Common myeloid progenitor, CD34-positive (primary cell): ENCODE data around the gene PRKAG2.
A peak's percentile ranks its signal among the peaks of the same experiment; 100 is the strongest.

ENCODE experiments used
- CTCF ChIA-PET: fragments of 350-600 bp; sonication (Branson Sonifier 250); formaldehyde crosslinking; loops from one replicate; lab custom pipeline; 2021; ENCODE audit warnings: antibody characterized with exemption; lab: Charles Lee
- POLR2A ChIA-PET: fragments of 350-600 bp; sonication (Branson Sonifier 250); formaldehyde crosslinking; loops from one replicate; lab custom pipeline; 2021; ENCODE audit warnings: antibody characterized with exemption; lab: Charles Lee
- DNase-seq, 3 donors: peaks; one replicate each; pipeline versions ENCODE4 v3.0.0 to v3.0.0-alpha.2; 2013
- H3K27ac ChIP-seq, 2 experiments: 1 replicate in 1 of 2; 2 replicates in 1 of 2; pipeline ENCODE4 v1.7.0; 2013; ENCODE audit warnings: inconsistent platforms in 2 of 2, low read length in 2 of 2, mild to moderate bottlenecking in 2 of 2, low read depth in 1 of 2, moderate library complexity in 1 of 2; ENCODE audit not compliant: severe bottlenecking in 2 of 2, insufficient read depth in 1 of 2, poor library complexity in 1 of 2
- H3K27me3 ChIP-seq, 5 experiments: replicated peaks in 2 of 5; 1 replicate in 3 of 5; 2 replicates in 2 of 5; pipeline versions ENCODE4 v1.6.1 to v1.7.0; 2013; ENCODE audit warnings: low read length in 4 of 5, mild to moderate bottlenecking in 2 of 5, moderate library complexity in 2 of 5, inconsistent platforms in 1 of 5; ENCODE audit not compliant: insufficient read depth in 5 of 5, control insufficient read depth in 4 of 5
- H3K36me3 ChIP-seq, 4 experiments: 1 replicate in 2 of 4; 2 replicates in 2 of 4; pipeline versions ENCODE4 v1.6.1 to v1.7.0; 2013; ENCODE audit warnings: low read length in 3 of 4, control low read depth in 1 of 4, mild to moderate bottlenecking in 1 of 4; ENCODE audit not compliant: control insufficient read depth in 4 of 4, insufficient read depth in 4 of 4
- H3K4me1 ChIP-seq, 4 experiments: 1 replicate in 3 of 4; 2 replicates in 1 of 4; pipeline versions ENCODE4 v1.6.1 to v1.7.1; 2013; ENCODE audit warnings: low read length in 3 of 4, mild to moderate bottlenecking in 3 of 4, control low read depth in 1 of 4, inconsistent platforms in 1 of 4, moderate library complexity in 1 of 4; ENCODE audit not compliant: control insufficient read depth in 4 of 4, insufficient read depth in 4 of 4; ENCODE audit errors: control extremely low read depth in 1 of 4
- H3K4me3 ChIP-seq, 7 experiments: 1 replicate in 4 of 7; 2 replicates in 3 of 7; pipeline versions ENCODE4 v1.5.1 to v1.7.0; 2013; ENCODE audit warnings: mild to moderate bottlenecking in 7 of 7, low read length in 6 of 7, moderate library complexity in 6 of 7, inconsistent platforms in 2 of 7, low read depth in 2 of 7, control low read depth in 1 of 7; ENCODE audit not compliant: insufficient read depth in 4 of 7, control insufficient read depth in 1 of 7; ENCODE audit errors: extremely low read depth in 1 of 7
- H3K9me3 ChIP-seq, 5 experiments: 1 replicate in 4 of 5; 2 replicates in 1 of 5; pipeline versions ENCODE4 v1.6.1 to v1.7.1; 2013; ENCODE audit warnings: low read length in 4 of 5, mild to moderate bottlenecking in 2 of 5, inconsistent platforms in 1 of 5, low read depth in 1 of 5, moderate library complexity in 1 of 5; ENCODE audit not compliant: control insufficient read depth in 4 of 5, insufficient read depth in 2 of 5; ENCODE audit errors: control extremely low read depth in 1 of 5
- WGBS: methylation state at CpG from one replicate; pipeline ENCODE4 v1.1.5; 2013; ENCODE audit not compliant: insufficient coverage; 5-methylcytosine and 5-hydroxymethylcytosine counted together

Gene PRKAG2

GRCh38 chr7:151839451-151839921 lies 37.4 kb downstream of the PRKAG2 start:
- Histone ChIP-seq H3K4me1 (peaks cover 4 to 64% (median 28%) of the 10 kb centered on the region in 4 experiments), H3K4me3 (peak overlapping the region in 5 of 7 experiments; percentile 13 to 64 (median 58)), H3K36me3 (peaks cover 0 to 2% (median 0%) of the 10 kb centered on the region in 4 experiments), H3K27ac (no peak overlapping the region), H3K27me3 (no peaks in the 10 kb centered on the region), H3K9me3 (no peaks in the 10 kb centered on the region)
- ChIA-PET CTCF (interaction anchor here (0.7 to 1.0 kb wide), 3 partner anchors 56 to 96 kb away, joined by 3 to 4 read pairs (median 3); no protein-coding TSS in a partner anchor), POLR2A (interaction anchor here (0.7 to 1.5 kb wide), 3 partner anchors 11 to 207 kb away, joined by 3 to 7 read pairs (median 5); no protein-coding TSS in a partner anchor)
- DNase-seq: no peak
- 57% methylated on average over 9 of the region's 13 CpGs for WGBS

DNA sequence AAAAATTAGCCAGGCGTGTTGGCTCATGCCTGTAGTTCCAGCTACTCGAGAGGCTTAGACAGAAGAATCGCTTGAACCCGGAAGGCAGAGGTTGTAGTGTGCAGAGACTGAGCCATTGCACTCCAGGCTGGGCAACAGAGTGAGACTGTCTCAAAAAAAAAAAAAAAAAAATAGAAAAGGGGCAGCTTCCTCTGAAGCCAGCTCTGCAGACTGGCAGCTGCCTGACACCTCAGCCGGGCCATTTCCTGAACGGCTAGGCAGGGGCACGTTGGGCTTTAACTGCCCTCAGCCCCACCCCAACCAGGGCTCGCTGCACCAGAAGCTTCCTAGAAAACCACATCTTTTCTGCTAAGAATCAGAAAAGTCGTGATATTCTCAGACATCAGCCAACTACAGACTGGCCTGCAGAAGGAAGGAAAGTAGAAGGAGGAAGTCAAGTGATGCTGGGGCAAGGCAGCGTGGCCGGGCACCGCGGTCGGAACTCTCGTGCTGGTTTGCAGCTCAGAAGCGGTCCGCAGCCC lies 38.0 kb downstream of the PRKAG2 start:
- Histone ChIP-seq H3K27me3 (no peaks in the 10 kb centered on the region), H3K9me3 (no peaks in the 10 kb centered on the region), H3K4me1 (peaks cover 4 to 58% (median 28%) of the 10 kb centered on the region in 4 experiments), H3K4me3 (peak overlapping the region in 5 of 7 experiments; percentile 13 to 64 (median 58)), H3K27ac (no peak overlapping the region), H3K36me3 (peaks cover 0 to 2% (median 0%) of the 10 kb centered on the region in 4 experiments)
- ChIA-PET POLR2A (interaction anchor here (0.7 to 1.5 kb wide), 3 partner anchors 12 to 206 kb away, joined by 3 to 7 read pairs (median 5); no protein-coding TSS in a partner anchor), CTCF (interaction anchor here (0.7 to 1.0 kb wide), 3 partner anchors 54 to 96 kb away, joined by 3 to 4 read pairs (median 4); no protein-coding TSS in a partner anchor)
- 2% methylated on average over 14 of the region's 17 CpGs for WGBS
- peak; percentile 56 to 92 (median 88) for DNase-seq

DNA sequence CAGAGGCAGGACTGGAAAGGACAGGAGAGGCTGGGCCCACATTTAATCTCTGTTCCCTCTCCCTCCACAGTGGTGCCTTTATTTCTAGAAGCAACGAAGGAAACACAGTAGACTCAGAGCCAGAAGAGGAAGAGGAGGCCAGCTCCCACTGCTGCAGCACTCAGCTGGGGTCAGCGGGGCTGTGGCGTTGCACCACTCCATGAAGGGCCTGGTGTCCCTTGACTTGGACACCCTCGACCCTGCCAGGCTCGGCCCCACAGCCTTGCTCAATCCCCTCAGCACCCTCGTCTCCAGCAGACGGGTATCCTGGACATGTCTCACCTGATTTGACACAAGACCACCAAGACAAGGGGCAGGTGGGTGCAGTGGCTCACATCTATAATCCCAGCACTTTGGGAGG lies 38.8 kb downstream of the PRKAG2 start:
- 90% methylated on average over 4 of the region's 7 CpGs for WGBS
- H3K4me1 ChIP-seq: peaks cover 4 to 50% (median 28%) of the 10 kb centered on the region in 4 experiments
- peaks cover 0 to 2% (median 0%) of the 10 kb centered on the region in 4 experiments for H3K36me3 ChIP-seq
- peak overlapping the region in 1 of 7 experiments; percentile 40 for H3K4me3 ChIP-seq
- POLR2A ChIA-PET: no interaction called here
- no peaks in the 10 kb centered on the region for H3K9me3 ChIP-seq
- CTCF ChIA-PET: interaction anchor here (1.2 kb wide), 2 partner anchors 13 to 54 kb away, joined by 4 to 5 read pairs; no protein-coding TSS in a partner anchor
- no peak overlapping the region for H3K27ac ChIP-seq
- no peak for DNase-seq
- no peaks in the 10 kb centered on the region for H3K27me3 ChIP-seq

DNA sequence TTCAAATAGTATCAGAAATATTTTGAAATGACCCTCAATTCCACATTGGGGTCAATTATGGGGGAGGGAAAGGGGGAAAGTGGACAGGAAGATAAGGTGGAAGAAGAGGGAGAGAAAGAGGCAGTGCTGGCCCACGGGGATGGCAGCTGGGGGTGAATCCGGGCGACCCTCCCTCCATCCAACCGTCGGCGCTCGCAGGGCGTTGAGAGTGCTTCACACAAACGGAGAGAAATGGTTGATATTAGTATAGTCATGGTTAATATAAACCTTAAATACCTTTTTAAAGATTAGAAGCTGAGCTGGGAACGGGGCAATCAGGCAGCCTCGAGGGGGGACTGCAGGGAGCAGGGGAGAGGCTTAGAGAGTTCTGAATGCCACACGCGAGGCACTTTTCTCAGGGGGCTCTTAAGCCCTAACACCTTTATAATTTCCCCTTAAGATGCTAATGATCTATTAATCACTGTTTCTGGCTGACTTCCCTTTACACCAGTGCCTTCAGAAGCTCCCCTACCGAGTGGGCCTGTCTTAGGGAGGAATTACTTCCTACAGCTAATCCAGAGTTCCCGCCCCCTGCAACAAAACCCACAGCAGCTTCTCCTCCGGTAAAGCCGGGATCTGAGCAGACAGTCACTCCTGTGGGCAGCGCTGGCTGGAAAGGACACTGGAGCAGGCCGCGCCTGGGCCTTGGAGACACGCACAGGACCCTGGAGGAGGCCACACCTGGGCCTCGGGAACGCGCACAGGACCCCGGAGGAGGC lies 39.5 kb downstream of the PRKAG2 start:
- DNase-seq: peak in 1 of 3 donors; percentile 4
- H3K4me3 ChIP-seq: peak overlapping the region in 1 of 7 experiments; percentile 40
- no peaks in the 10 kb centered on the region for H3K9me3 ChIP-seq
- 79% methylated on average over 16 of the region's 25 CpGs for WGBS
- peaks cover 0 to 2% (median under 1%) of the 10 kb centered on the region in 4 experiments for H3K36me3 ChIP-seq
- ChIA-PET CTCF (interaction anchor here (0.9 to 1.4 kb wide), 4 partner anchors 11 to 95 kb away, joined by 3 to 5 read pairs (median 4); no protein-coding TSS in a partner anchor), POLR2A (no interaction called here)
- no peaks in the 10 kb centered on the region for H3K27me3 ChIP-seq
- H3K27ac ChIP-seq: no peak overlapping the region
- peaks cover 4 to 49% (median 28%) of the 10 kb centered on the region in 4 experiments for H3K4me1 ChIP-seq

DNA sequence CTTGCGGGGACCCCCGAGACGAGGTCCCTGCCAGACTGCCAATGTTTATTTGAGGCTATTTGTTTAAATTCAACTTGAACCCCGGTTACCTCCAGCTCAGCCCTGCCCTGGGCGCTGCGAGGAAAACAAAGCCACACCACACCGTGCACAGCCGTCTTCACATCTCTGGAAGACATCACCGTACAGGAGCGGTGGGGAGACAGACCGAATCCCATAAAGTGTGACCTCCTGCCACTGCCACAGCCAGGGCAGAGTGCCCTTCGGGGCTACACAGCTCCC lies 40.0 kb downstream of the PRKAG2 start:
- Histone ChIP-seq H3K4me1 (peaks cover 4 to 49% (median 28%) of the 10 kb centered on the region in 4 experiments), H3K9me3 (no peaks in the 10 kb centered on the region), H3K27me3 (no peaks in the 10 kb centered on the region), H3K27ac (no peak overlapping the region), H3K4me3 (no peak overlapping the region), H3K36me3 (peaks cover 0 to 2% (median 0%) of the 10 kb centered on the region in 4 experiments)
- POLR2A ChIA-PET: no interaction called here
- DNase-seq: no peak
- CTCF ChIA-PET: interaction anchor here (0.9 to 1.4 kb wide), 4 partner anchors 10 to 96 kb away, joined by 3 to 5 read pairs (median 4); no protein-coding TSS in a partner anchor
- 99% methylated on average over 8 of the region's 12 CpGs for WGBS

DNA sequence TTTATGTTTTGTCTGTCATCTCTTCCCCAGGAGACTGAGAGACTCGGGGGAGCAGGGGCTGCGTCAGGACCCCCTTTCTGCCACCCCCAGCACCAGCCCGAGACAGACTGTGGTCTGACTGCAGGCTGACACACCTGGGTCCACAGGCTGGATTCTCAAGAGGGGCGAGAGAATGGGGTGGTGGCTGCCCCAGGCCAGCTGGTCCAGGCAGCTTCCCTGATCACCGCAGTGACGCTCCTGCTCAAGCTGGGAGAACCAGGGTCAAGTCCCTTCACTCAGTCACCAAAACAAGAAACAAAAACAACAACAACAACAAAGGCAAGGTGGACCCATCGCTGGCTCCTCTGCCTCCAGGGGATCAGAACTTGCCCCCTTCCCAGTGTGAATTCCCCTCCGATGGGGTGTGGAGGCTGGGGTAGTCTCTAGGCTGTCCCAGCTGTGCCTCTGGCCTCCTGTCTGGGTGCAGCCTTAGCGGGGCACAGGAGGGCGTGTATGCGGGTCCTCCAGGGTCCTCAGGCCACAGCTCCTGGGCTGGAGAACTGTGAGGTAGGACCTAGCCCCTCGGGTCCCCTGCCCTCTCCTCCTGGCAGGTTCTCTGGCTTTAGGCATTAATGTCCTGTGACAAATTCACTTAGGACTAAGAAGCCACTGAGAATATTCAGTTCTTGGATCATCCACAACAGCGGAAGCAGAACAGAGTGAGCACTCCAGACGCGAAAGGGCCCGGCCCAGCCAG lies 40.6 kb downstream of the PRKAG2 start:
- Histone ChIP-seq H3K9me3 (no peaks in the 10 kb centered on the region), H3K4me3 (no peak overlapping the region), H3K4me1 (peaks cover 4 to 49% (median 28%) of the 10 kb centered on the region in 4 experiments), H3K27me3 (no peaks in the 10 kb centered on the region), H3K36me3 (peaks cover 0 to 2% (median 1%) of the 10 kb centered on the region in 4 experiments), H3K27ac (no peak overlapping the region)
- 99% methylated on average over 14 of the region's 16 CpGs for WGBS
- ChIA-PET POLR2A (no interaction called here), CTCF (interaction anchor here (0.7 to 1.4 kb wide), 4 partner anchors 10 to 96 kb away, joined by 3 to 5 read pairs (median 4); no protein-coding TSS in a partner anchor)
- no peak for DNase-seq
